ENCODE results near the gene CRTC1. TPM values are rescaled to one million over a fixed set of nuclear protein-coding genes. Genes with fewer than 3 reads are reported as not detected.

Gene CRTC1
- total RNA-seq, 2 donors from 2014 or later, result 4.0 to 5.8 TPM

DNA sequence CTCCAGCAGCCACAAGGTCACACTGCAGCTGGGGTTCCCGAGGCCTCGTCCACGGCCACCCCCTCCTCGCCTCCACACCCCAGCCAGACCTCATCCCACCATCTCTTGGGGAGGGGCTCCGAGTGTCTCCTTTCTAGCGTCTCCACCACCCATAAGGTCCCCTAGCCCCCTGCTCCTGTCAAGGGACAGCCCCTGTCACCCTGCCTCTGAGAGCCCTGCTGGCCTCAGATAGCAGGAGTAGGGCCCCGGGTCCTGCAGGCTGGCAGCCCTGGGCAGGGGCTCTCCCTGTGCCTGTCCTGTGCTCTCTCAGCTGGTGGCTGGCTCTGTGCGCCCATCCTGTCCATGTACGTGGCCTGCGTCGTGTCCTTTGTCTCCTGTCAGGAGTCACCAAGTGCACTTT lies 90.6 kb downstream of the CRTC1 start:
- H3K4me1 ChIP-seq, result peaks cover 0 to 1% of the 10 kb centered on the region in 2 donors
- DNase-seq (ENCODE audit: low spot score), result no peak
- TF ChIP-seq, protein P1, sequence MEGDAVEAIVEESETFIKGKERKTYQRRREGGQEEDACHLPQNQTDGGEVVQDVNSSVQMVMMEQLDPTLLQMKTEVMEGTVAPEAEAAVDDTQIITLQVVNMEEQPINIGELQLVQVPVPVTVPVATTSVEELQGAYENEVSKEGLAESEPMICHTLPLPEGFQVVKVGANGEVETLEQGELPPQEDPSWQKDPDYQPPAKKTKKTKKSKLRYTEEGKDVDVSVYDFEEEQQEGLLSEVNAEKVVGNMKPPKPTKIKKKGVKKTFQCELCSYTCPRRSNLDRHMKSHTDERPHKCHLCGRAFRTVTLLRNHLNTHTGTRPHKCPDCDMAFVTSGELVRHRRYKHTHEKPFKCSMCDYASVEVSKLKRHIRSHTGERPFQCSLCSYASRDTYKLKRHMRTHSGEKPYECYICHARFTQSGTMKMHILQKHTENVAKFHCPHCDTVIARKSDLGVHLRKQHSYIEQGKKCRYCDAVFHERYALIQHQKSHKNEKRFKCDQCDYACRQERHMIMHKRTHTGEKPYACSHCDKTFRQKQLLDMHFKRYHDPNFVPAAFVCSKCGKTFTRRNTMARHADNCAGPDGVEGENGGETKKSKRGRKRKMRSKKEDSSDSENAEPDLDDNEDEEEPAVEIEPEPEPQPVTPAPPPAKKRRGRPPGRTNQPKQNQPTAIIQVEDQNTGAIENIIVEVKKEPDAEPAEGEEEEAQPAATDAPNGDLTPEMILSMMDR (IDR thresholded peaks at IDR 0.05), result no peak
- H3K9me3 ChIP-seq, result no peaks in the 10 kb centered on the region
- H3K27ac ChIP-seq, result no peak overlapping the region
- no peaks in the 10 kb centered on the region for H3K27me3 ChIP-seq
- no peaks in the 10 kb centered on the region for H3K36me3 ChIP-seq
- H3K4me3 ChIP-seq, result no peak overlapping the region

DNA sequence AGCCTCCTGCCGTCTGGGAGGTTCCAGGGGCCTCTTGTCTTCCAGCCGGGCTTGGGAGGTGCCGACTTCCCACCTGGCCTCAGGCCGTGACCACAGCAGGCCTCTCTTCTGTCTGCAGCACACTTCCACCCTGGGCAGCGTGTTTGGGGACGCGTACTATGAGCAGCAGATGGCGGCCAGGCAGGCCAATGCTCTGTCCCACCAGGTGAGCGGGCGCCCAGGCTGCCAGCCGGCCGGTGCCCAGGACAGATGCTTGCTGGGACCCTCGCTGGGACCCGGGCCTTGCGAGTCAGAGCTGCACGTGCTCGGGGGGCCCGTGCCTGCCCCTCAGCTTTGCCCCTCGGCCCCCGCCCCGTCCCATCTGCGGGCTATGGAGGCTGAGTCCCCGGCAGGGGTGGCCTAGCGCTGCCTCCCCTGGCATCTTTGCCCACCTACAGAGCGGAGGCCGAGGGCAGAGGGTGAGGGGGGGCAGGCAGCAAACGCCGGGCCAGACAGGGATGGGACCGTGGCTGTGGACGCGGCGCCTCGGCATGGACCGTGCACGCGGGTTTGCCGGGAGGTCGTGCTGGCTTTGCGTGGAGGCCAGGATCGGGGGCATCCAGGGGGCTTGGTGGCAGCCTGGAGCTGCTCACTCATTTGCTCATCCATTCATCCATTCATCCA lies 91.4 kb downstream of the CRTC1 start:
- no peak overlapping the region for H3K4me3 ChIP-seq
- TF ChIP-seq, protein P1 (IDR thresholded peaks at IDR 0.05), result no peak
- no peaks in the 10 kb centered on the region for H3K4me1 ChIP-seq
- H3K9me3 ChIP-seq, result no peaks in the 10 kb centered on the region
- no peaks in the 10 kb centered on the region for H3K36me3 ChIP-seq
- no peak for DNase-seq (ENCODE audit: low spot score)
- no peak overlapping the region for H3K27ac ChIP-seq
- no peaks in the 10 kb centered on the region for H3K27me3 ChIP-seq

DNA sequence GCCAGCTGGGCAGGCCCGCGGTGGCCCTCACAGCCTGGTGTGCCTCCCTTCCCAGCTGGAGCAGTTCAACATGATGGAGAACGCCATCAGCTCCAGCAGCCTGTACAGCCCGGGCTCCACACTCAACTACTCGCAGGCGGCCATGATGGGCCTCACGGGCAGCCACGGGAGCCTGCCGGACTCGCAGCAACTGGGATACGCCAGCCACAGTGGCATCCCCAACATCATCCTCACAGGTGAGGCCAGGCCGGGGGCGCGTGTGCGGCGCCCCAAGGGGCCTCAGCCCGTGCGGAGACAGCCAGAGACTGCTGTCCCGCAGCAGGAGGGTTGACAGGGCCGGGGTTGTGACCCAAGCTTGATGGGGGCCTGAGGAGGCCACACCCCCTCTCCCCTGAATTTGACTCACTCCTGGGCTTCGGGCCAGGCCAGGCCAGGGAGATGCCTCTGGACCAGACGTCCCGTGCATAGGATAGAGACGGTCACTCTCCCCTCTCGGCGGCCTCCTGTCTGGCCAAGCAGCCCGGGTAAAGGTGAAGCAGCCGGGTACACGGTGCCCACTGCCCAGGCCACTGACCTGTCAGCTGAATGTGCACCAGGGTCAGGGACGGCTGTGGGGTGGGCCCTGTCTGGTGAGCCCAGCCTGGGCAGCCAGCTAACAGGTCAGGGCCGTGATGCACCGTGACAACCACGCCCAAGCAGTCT lies 92.3 kb downstream of the CRTC1 start:
- Histone ChIP-seq H3K4me1 (no peaks in the 10 kb centered on the region), H3K4me3 (no peak overlapping the region), H3K27me3 (no peaks in the 10 kb centered on the region), H3K9me3 (no peaks in the 10 kb centered on the region), H3K27ac (no peak overlapping the region), H3K36me3 (no peaks in the 10 kb centered on the region)
- TF ChIP-seq, protein P1 (IDR thresholded peaks at IDR 0.05), result no peak
- no peak for DNase-seq (ENCODE audit: low spot score)

DNA sequence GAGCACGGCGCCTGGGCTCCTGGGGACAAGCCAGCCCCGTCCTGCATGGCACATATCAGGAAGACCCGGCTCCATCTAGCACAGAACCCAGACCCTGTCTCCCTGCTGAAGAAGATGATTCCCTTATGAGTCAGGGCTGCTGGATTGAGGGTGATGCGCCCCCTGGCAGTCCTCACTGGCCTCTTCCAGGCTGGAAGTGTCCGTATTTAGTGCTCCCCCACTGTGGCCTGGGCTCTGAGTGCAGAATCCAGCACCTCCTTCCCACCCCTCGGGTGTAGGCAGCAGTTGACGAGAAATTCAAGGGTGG lies 92.8 kb downstream of the CRTC1 start:
- Histone ChIP-seq H3K4me1 (no peaks in the 10 kb centered on the region), H3K9me3 (no peaks in the 10 kb centered on the region), H3K36me3 (no peaks in the 10 kb centered on the region), H3K27ac (no peak overlapping the region), H3K27me3 (no peaks in the 10 kb centered on the region), H3K4me3 (no peak overlapping the region)
- TF ChIP-seq, protein P1 (IDR thresholded peaks at IDR 0.05), result no peak
- DNase-seq (ENCODE audit: low spot score), result no peak

DNA sequence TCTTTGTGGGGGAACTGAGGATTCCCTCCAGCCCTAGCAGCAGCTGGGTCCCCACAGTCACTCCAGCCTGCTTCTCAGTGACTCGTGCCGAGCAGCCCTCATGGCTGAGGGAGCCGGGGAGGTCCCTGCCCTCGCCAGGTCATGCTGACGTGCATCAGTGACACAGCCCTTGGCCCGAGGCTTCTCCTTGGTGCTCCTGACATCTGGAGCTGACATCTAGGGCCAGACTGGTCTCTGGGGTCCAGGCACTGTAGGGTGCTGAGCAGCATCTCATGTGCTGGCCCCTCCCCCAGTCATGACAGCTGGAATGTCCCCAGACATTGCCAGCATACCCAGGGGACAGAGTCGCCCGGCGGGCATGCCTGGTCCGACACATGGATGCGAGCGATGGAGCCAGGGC lies 93.3 kb downstream of the CRTC1 start:
- Histone ChIP-seq H3K36me3 (no peaks in the 10 kb centered on the region), H3K27ac (no peak overlapping the region), H3K4me3 (no peak overlapping the region), H3K9me3 (no peaks in the 10 kb centered on the region), H3K27me3 (no peaks in the 10 kb centered on the region), H3K4me1 (no peaks in the 10 kb centered on the region)
- DNase-seq (ENCODE audit: low spot score), result no peak
- TF ChIP-seq, protein P1 (IDR thresholded peaks at IDR 0.05), result no peak
